Suppressor macrophage treated with lipopolysaccharide for 1 hour (primary cell): Measurements from ENCODE around the gene SEBOX.

Experiments
- DNase-seq, 3 donors: peaks; one replicate each; pipeline ENCODE4 v3.0.0-alpha.2; 2020 to 2022

Gene SEBOX

GRCh38 chr17:28317099-28317965 is 47.7 kb downstream of the SEBOX start:
- no peak for DNase-seq

- DNase-seq = no peak
Measured at GRCh38 chr17:28315846-28316705, 48.9 kb downstream of the SEBOX start.

GRCh38 chr17:28313841-28314240 is 51.2 kb downstream of the SEBOX start:
- DNase-seq = no peak
